T-helper 22 cell (primary cell): Measurements from ENCODE around the gene FGD6.
"Not testable (repeated sequence)": the region's sequence is repeated elsewhere in the genome, so short reads cannot be mapped to it uniquely, and the experiment has no call there.

Source experiments
- DNase-seq: peaks from one replicate; pipeline ENCODE4 v3.0.0-alpha.2; 2020; ENCODE audit warnings: low read depth

Gene FGD6

DNA sequence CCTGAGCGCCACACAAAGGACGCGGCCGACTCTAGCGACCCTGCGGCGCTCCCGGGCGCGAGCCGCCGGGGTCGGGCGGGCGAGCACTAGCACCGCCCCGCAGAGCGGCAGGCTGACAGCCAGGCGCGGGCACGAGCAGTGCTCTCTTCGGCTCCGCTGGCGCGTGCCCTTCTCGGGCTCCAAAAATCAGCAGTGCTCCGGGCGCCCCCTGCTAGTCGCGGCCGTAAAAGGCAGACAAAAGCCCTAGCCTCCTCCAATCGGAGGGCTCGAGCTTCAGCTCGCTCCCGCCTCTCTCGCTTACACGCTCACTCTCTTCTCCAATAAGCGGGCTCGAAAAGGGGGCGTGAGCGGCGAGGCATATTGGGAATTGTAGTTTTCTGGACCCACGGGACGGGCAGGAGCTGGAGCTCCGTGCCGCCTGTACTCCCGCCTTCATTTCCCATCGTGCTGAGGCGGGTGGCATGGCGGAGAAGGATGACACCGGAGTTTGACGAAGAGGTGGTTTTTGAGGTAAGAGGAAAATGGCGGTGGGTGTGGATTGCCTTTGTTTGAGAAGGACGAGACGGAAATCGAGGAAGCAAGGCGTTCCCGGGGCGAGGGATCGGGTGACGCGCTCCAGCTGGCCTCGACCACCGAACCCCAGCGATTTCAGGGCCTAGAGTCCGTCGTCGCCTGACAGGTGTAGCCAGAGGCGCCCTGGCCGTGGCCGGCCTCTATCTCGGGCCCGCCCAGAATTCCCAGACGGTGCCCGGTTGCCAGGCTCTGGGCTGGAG, at the start of gene FGD6, which contains the start of gene VEZT:
Gene FGD6, minus strand, starts transcription at position 91 of the 773 bp plus-strand sequence. CDS start 227 bp downstream, outside the sequence.
Gene VEZT, plus strand, starts transcription at position 431 of the 773 bp plus-strand sequence. Its CDS starts 44 bp downstream, at position 475.
- peak; percentile 97 for DNase-seq

DNA sequence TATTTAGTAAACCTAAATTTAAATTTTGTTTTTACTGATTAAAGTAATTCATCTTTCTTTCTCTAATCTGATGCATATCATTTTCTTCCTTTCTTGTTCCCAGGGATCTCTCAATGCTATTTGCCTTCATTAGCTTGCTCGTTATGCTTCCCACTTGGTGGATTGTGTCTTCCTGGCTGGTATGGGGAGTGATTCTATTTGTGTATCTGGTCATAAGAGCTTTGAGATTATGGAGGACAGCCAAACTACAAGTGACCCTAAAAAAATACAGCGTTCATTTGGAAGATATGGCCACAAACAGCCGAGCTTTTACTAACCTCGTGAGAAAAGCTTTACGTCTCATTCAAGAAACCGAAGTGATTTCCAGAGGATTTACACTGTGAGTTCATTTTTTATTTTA, 49.0 kb upstream of the FGD6 start:
- no peak for DNase-seq

DNA sequence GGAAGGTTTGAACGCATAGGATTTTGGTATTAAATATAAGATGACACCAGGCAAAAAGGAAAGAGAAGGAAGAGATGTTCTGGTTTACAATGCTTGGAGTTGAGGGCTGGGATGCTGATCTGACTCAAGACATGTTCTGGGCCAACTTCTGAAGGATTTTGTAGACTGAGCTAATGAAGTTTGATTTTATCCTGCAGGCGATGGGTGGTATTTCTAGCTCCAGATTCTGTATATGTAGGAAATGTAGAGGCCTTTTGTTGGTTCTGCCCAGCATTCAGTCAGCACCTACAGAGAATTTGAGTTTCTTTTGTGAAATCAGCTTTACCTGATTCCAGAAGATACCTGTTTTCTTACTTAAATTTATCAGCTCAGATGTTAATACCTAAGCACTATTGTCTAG, 48.5 kb upstream of the FGD6 start:
- DNase-seq, result no peak

- no peak for DNase-seq
Measured at GRCh38 chr12:95262808-95263207, 45.5 kb upstream of the FGD6 start.

DNA sequence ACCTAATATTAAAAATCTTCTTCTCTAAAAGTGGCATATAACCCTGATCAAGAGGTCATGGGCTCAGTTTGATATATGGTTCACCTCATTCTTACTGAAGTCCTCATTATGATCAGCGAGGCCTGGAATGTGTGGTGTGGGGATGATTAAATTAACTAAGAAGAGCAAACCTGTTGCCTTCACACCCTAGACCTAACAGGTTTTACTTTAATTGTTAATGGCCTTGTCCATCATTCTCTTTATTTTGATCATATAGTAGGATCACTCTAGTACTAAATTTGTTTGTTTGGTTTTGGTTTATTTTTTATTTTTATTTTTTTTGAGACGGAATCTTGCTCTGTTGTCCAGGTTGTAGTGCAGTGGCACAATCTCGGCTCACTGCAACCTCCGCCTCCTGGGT, 43.8 kb upstream of the FGD6 start:
- no peak for DNase-seq

GRCh38 chr12:95259368-95259767, 42.1 kb upstream of the FGD6 start:
- no peak for DNase-seq

DNA sequence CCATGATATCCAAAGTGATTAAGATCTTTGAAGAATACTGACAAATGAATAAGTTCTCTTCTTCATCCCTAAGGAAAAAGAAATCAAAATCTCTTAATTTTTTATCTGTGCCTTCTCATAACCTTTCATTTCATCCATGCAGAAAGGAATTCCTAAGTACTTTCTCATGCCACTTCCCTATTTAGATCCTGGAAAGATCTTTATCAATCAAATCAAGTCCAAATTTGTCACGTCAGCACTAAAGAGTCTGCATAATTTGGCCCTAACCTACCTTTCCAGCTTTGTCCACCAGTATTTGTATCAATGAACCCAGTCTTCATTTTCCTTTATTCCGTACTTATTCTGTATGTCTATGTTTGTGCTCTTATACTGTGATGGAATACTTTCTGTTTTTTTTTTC, 41.5 kb upstream of the FGD6 start:
- DNase-seq, result no peak

GRCh38 chr12:95258151-95258550, 40.9 kb upstream of the FGD6 start:
- no peak for DNase-seq

DNA sequence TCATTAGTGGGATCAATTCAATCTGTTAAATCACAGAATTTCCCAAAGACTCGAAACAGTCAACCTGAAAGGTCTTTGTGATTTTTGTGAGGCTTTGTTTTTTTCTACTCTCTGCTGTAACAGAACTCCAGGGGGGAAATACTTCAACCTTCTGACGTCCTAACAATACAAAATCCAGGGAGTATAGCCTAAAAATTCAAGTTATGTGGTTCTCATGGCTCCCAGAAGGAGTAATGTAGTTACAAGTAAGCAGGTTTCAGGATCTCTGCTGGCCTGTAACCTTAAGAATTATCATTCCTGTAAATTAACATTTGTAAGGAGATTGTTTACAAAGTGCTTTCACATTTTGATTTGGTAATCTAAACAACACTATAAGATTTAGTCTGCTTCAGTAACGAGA, 40.3 kb upstream of the FGD6 start:
- no peak for DNase-seq

DNA sequence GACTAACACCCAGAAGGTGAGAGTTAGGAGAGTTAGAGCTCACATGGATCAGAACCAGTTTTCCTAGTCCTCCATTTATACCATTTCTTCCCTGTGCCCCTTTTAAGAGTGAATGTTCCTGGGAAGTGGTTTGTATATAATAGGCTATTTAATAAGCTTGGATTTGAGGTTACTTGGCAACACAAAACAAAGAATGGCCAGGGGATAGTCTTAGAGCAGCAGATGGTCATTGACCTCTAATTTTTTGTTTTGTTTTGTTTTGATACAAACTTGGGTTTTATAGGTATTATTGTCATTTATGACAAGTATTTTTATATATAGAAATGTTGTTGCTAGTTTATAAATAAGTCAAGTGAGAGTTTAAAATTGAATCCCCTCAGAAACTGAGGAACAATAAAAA, 36.1 kb upstream of the FGD6 start:
- no peak for DNase-seq

GRCh38 chr12:95248604-95249360, 31.5 kb upstream of the FGD6 start:
- no peak for DNase-seq

GRCh38 chr12:95248095-95248494, 30.8 kb upstream of the FGD6 start:
- no peak for DNase-seq

DNA sequence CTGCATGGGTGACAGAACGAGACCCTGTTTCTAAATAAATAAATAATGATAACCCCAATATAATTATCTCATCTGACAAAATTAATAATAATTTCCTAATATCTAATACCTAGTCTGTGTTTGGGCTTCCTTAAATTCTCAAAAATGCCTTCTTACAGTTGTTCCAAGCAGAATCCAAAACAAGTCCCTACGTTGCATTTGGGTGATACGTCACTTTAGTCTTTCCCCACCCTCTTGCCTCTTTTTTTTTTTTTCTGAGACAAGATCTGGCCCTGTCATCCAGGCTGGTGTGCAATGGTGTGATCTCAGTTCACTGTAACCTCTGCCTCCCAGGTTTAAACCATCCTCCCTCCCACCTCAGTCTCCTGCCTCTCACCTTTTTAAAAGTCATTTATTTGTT, 27.1 kb upstream of the FGD6 start:
- DNase-seq, result no peak

GRCh38 chr12:95243497-95244183, 26.4 kb upstream of the FGD6 start:
- no peak for DNase-seq

DNA sequence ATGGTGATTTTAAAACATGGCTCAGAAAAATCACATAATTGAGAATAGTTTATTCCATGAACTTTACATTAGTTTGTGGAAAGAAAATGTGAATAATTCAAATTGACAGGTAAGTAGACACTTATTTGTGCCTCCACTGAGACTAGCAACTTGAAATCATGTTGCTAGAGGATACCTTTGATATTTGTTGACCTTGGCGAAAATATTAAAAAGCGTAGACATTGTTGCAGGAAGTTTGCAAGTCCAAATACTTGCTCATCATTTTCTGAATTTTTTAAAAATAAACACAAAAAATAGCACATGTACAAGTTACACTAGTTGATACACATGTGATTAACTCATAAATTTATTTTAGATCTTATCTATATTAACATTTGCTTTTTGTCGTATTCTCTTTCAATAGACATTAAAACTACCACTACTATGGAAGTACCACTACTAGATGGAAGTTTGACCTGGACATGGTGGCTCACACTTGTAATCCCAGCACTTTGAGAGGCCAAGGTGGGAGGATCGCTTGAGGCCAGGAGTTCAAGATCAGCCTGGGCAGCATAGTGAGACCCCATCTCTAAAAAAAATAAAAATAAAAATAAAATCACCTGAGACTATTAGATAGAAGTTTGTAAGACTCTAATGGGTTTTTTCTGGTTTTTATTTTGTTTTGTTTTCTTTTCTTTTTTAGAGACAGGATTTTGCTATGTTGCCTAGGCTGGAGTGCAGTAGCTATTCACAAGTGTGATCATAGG, 24.7 kb upstream of the FGD6 start:
- DNase-seq, result no peak

DNA sequence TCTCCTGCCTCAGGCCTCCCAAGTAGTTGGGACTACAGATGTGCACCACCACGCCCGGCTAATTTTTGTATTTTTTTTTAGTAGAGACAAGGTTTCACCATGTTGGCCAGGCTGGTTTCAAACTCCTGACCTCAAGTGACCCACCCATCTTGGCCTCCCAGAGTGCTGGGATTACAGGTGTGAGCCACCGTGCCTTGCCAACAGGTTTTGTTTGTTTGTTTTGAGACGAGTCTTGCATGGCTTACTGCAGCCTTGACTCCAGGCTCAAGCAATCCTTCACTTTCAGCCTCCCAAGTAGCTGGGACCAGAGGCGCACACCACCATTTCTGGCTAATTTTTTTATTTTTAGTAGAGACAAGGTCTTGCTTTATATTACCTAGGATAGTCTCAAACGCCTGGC, 23.9 kb upstream of the FGD6 start:
- DNase-seq, result not testable (repeated sequence)

DNA sequence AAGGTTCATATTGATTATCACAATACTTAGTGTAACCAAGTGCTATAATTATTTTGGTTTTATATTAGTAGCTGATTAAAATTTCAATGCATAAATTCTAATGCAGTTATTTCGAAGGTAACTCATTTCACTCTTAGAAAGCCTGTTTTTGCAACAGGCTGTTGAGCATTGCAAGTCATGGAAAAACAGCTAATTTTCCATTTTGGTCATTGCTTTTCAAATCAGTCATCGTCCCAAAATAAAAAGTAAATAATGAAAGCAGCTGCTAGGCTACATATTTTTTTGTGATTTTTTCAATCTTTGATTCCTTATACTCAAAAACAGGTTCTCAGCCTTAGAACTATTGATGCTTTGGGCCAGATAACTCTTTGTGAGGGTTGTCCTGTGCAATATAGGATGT, 23.3 kb upstream of the FGD6 start:
- DNase-seq, result no peak

- not testable (repeated sequence) for DNase-seq
Measured at GRCh38 chr12:95239835-95240234, 22.6 kb upstream of the FGD6 start.

- no peak for DNase-seq
Measured at GRCh38 chr12:95239216-95239615, 21.9 kb upstream of the FGD6 start.

DNA sequence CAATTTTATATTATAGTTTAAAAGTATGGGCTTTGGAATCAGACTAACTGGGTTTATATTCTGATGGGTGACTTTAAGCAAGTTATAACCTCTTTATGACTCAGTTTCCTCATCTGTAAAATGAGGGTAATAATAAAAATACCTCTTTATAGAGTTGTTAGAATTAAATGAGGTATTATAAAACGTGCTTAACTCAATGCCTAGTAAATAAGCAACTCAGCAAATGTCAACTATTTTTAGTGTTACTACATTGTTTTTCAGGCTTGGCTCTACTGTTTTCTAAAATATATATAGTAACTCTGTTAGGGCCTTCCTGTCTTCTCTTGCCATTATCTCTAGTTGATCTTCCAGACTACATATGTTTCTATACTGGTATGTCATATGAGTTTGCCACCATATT, 20.9 kb upstream of the FGD6 start:
- no peak for DNase-seq

DNA sequence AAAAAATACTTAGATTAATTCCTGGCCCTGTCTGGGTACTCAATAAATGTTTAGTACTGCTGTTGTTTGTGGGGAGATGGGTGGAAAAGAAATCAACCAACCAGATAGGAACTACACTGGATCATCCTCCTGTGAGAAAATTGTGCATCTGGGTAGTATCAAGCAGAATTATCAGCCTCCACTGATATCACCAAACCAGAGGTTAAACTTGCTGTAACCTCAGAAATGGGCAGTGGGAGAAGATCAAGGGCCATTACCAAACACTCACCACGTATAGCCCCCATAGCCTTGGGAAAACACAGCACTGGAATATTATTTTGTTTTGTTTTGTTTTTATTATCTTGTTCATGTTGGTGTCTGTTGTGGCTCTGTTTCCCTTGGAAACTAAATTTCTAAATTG, 20.0 kb upstream of the FGD6 start:
- no peak for DNase-seq

GRCh38 chr12:95235621-95236020, 18.4 kb upstream of the FGD6 start:
- DNase-seq, result not testable (repeated sequence)
